SKM-1 (cell line): ENCODE data around the gene RASL11A.
"Not testable (repeated sequence)": the region's sequence is repeated elsewhere in the genome, so short reads cannot be mapped to it uniquely, and the experiment has no call there.

ENCODE experiments used
- DNase-seq: peaks from one replicate; lab custom pipeline; 2025; ENCODE audit not compliant: unreplicated experiment; lab: John Stamatoyannopoulos, UW

The RASL11A gene, protein sequence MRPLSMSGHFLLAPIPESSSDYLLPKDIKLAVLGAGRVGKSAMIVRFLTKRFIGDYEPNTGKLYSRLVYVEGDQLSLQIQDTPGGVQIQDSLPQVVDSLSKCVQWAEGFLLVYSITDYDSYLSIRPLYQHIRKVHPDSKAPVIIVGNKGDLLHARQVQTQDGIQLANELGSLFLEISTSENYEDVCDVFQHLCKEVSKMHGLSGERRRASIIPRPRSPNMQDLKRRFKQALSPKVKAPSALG

DNA sequence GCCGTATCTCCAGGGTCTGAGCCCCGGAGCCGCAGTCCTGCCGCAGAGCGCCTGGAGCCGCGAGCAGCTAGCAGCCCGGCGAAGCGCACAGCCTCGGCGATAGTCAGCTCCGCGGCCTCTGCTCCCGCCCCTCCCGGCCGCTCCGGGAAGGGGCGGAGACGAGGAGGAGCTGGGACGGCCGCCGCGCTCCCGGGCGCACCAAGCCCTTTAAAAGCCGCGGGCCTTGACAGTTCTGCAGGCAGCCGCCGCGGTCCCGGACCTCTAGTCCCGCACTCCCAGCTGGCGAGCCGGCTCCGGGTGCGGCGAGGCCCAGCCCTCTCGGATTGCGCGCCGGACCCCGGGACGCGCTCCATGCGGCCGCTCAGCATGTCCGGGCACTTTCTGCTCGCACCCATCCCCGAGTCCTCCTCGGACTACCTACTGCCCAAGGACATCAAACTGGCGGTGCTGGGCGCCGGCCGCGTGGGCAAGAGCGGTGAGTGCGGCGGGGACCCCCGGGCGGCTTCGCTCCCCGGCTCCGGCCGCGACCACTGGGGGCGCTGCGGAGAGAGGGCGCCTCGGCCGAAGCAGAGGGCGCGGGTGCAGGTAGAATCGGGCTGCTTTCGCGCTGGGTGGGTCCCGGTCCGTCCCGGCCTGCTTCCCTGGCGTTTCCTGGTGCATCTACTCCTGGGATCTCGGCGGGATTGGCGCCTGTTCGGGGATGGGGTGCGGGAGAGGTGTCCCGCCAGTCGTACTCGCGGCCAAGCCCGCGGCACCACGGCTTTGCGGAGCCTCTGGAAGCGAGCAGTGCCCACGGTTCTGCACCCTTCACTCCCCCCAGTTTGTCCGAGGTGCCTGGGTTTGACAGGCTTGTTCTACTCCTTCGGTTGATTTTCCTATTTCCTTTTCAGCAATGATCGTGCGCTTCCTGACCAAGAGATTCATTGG is at the start of gene RASL11A:
Gene RASL11A, plus strand, starts transcription at position 237 of the 927 bp plus-strand sequence. Its CDS starts 115 bp downstream, at position 352.
- DNase-seq = no peak

DNA sequence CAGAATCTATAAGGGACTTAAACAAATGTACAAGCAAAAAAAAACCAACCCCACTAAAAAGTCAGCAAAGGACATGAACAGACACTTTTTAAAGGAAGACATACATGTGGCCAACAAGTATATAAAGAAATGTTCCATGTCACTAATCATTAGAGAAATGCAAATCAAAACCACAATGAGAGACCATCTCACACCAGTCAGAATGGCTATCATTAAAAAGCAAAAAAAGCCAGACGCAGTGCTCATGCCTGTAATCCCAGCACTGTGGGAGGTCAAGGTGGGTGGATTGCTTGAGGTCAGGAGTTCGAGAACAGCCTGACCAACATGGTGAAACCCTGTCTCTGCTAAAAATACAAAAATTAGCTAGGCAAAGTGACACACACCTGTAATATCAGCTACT is 48.5 kb upstream of the RASL11A start:
- not testable (repeated sequence) for DNase-seq

DNA sequence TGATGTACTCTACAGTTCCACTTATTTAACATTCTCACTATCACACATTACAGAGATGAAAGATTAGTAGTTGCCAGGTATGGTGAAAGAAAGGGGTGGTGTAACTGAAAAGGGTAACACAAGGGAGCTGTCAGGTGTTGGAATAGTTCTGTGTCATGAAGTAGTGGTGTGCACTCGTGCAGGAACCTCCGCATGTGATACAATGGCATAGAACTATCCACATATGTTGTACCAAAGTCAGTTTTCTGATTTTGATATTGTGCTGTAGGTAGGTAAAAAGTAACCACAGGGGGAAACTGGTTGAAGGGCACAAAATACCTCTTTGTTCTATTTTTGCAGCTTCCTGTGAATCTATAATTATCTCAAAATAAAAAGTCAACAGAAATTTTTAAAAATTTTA is 43.6 kb upstream of the RASL11A start:
- DNase-seq = no peak

DNA sequence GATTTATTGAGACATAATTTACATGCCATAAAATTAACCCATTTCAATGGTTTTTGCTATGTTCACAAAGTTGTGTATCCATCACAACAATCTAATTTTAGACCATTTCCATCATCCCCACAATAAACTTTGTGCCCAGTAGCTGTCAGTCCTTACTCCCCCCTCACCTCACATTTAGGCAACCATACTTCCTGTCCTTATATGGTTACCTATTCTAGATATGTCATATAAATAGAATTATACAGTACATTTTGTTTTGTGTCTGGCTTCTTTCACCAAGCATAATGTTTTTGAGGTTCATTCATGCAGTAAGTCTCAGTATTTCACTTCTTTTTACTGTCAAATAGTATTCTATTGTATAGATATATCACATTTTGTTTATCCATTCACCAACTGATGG is 42.5 kb upstream of the RASL11A start:
- no peak for DNase-seq

DNA sequence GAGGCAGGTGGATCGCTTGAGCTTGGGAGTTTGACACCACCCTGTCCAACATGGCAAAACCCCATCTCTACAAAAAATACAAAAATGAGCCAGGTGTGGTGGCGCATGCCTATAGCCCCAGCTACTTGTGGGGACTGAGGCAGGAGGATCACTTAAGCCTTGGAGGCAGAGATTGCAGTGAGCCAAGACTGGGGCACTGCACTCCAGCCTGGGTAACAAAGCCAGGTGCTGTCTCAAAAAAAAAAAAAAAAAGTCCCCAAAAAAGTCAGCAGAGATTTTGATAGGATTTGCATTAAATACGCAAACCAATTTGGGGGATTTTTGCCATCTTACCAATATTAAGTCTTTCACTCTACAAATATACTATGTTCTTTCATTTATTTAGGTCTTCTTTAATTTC is 41.0 kb upstream of the RASL11A start:
- no peak for DNase-seq

DNA sequence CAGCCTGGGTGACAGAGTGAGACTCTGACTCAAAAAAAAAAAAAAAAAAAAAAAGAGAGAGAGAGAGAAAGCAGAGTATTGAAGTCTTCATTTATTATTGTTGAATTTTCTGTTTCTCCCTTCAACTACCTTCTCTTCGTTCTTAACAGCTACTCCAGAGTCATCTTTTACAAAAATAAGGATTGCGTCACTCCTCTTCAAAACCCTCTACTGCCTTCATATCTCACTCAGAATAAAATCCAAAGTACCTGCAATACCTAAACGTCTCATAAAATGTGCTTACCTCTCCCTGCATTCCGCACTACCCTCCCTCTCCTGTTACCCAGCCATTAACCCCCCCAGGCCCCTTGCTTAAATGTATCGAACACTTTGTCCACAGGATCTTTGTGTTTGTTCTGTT is 36.7 kb upstream of the RASL11A start:
- DNase-seq = no peak

DNA sequence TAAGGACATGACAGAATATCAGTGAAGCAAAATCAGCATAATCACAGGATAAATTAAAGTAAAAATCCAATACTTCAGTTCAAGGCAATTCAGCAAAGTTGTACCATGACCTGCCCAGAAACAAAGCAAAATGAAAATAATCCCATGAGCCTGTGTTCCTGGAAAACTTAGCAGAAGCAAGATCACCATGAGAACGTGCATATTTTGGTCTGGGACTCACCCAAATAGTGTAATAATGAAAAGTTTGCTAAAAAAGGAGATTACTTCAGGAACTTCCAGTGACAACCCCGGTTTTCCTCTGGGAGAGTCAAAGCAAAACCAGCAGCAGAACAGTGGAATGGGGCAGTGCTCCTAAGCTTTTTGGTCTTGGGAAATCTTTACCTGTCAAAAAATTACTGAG is 34.2 kb upstream of the RASL11A start:
- DNase-seq = no peak

DNA sequence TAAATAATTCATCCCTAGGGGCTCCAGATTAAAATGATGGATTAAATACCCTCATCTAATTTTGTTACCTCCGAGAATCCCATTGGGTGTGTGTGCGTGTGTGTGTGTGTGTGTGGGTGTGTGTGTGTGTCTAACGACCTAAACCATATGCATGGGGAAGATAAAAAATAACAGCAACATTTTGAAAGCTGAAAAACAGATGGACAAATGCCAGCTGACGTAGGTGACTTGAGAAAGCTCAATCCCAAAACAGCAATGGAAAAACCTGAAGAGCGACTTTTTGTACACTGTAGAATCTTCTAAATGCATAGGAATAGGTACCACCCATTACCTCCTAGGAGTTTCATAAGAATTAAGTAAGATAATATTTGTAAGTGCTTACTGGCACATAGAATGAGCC is 27.9 kb upstream of the RASL11A start:
- no peak for DNase-seq

DNA sequence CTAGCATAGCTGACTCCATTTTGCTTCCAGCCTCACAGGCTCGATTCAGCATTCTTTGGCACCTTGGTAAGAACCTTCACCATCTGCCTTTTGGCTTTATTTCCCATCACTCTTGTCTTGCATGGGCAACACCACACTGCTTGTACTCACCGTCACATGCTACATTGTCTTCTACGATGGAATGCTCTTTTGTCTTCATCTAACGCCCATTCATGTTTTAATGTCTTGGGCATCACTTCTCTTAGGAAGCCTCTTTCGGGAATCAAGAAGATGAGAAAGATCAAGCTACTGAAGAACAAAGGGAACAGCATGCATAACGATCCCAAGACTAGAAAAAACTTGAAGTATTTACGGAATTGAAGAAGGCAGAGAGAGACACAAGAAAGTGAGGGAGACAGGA is 25.0 kb upstream of the RASL11A start:
- no peak for DNase-seq

DNA sequence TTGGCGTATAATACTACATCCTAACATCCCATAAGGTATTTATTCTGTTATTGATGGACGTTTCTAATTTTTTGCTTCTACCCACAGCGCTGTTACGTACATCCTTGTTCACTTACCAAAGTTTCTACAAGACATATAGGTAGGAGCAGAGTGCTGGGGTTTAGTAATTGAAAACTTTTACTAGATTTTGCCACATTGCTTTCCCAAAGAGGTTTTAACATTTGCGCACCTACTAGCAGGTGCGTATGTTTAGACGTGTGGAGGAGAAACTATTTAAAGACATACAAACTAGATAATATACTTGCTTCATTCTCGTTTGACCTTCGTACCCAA is 19.8 kb upstream of the RASL11A start:
- no peak for DNase-seq

DNA sequence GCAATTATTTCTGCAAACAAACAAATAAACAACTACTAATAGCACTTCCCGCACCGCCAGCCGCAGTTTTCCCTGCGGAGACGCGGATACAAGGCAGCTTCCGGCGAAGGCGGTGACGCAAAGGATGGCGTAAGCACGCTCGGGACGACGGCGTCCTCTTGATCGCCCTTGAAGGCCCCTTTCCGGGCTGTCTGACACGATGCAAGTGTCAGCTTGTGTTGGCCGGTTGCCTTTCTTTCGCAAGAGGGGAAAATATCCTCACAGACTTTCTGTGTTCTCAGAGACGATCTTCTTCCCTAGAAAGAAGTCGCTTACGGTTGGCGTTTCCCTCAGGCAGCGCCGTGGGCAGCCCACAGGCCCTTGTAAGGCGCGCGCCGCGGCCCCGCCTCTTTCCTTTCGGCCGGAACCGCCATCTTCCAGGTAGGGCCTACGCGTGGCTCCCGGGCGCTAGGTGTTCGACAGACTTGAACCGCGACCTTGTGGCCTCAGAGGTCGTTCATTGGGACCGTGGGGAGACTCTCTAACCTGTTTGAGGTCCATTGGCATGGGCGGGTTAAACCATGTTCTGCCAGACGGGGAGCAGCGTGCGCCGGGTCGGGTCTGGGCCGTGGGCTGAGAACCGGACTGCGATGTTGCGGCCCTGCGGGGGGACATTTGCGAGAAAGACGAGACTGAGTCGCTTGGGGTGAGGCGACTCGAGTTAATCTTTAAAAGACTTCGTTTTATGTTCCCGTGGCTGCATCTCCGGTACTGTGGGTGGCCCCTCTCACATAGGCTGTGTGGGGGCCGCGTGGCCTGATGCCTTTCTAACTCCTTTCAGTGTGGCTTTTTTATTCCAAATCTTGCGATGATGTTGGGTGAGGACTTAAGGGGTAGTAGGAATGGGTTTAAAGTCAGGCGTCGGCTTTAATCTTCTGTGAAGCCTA is 19.2 kb upstream of the RASL11A start, which contains the start of gene RPL21:
Gene RPL21, plus strand, starts transcription at position 393 of the 926 bp plus-strand sequence. CDS start 2,219 bp downstream, outside the sequence.
- DNase-seq = peak; percentile 84

DNA sequence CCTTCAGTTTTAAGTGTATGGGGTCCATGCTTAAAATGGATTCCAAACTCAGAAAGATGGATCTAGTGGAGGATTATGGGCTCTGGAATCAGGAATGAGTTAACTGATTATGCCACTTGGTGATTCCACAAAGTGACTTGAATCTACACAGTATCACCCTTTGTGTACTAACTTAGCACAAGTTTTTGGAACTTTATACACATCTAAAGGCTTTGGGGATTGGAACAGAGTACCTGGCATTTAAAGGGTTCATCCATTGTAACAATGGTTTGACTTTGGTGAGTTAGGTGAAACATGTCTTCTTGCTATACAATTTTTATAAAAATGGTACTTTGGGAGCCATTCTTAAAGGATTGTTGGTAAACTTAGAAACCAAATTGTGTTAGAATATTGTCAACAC is 18.2 kb upstream of the RASL11A start:
- DNase-seq = no peak

DNA sequence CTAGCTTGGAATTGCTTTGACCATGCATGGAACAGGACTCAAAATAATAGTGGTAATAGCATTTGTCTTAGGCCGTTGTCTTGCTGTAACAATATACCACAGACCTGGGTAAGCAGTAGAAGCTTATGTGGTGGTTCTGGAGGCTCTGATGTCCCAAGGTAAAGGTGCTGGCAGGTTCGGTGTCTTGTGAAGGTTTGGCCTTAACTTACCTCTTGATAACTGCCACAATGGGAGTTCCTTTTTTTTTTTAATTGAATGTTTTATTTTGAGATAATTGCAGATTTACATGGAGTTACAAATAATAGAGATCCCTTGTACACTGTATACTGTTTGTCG is 13.4 kb upstream of the RASL11A start:
- DNase-seq = no peak

DNA sequence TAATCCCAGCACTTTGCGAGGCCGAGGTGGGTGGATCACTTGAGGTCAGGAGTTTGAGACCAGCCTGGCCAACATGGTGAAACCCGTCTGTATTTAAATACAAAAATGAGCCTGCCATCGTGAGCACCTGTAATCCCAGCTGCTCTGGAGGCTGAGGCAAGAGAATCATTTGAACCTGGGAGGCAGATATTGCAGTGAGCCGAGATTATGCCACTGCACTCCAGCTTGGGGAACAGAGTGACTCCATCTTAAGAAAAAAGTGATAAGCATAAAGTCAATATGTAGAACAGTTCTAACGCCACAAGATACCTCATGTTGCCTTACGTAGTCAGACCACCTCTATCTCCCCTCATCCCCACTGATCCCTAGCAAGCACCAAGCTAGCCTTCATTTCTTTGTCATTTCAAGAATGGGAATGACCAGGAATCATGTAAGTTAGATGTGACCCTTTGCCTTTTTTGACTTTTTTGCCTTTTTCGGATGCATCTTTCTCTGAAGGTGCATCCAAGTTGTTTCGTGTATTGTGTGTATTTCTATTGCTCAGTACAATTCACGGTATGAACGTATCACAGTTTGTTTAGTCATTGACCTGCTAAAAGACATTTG is 12.9 kb upstream of the RASL11A start:
- no peak for DNase-seq

DNA sequence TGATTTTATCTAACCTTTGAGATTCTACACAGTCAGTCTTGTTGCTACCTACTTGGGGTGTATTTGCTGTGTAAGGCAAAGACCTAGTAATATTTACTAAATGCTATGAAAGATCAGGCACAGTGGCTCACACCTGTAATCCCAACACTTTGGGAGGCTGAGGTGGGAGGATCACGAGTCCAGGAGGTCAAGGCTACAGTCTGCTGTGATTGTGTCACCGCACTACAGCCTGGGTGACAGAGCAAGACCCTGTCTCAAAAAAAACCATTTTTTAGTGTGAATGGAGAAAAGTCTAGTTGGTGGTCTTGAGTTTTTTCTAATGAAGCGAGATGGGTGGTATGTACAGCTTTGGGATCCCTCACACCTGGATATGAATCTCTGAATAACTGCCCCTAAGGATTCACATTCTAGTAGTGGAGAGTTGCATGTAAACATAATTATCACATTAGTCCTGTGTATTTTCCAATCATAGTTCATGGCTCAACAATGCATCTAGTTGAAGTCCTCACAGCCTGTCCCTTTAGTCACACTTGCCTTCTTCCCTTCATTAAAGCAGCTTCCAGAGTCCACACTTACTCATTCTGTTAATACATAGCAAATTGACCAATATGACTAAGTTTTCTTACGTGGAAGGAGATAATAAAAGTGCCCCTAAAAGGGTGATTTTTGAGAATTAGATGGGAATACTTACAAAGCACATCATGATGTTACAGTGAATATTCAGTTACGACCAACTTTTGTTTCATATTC is 11.8 kb upstream of the RASL11A start:
- no peak for DNase-seq

DNA sequence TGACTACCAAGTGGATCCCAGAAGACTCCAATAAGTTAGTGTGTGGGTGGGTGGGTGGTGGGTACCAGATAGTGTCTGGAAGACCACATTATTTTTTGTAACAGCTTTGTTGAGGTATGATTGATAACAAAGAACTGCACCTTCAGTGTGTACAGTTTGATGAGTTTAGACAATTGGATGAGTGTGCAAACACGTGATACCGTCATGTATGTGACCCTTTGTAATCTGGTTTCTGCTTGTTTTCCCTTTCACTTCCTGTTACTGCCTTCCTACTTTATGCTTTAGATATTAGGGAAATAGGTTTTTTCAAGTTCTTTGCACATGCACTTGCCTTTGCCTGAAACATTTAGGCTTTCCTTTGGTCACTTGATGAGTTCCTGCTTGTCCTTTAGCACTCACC is 10.8 kb upstream of the RASL11A start:
- DNase-seq = no peak

DNA sequence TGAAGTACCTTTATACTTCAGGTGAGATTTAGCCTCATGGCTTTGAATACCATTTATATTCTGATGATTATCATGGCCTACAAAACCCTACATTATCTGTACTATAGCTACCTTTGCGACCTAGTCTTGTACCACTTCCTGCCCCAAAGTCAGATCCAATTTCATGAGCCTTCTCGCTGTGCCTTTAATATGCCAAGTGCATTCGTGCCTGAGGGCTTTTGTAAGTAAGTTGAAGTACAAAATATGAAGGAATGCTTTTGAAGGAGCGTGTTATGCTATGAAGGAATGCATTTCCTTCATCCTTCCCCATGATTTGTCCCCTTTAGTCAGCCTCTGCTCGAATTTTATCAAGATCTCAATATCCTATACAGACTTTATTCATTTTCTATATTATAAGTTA is 9.2 kb upstream of the RASL11A start:
- no peak for DNase-seq

DNA sequence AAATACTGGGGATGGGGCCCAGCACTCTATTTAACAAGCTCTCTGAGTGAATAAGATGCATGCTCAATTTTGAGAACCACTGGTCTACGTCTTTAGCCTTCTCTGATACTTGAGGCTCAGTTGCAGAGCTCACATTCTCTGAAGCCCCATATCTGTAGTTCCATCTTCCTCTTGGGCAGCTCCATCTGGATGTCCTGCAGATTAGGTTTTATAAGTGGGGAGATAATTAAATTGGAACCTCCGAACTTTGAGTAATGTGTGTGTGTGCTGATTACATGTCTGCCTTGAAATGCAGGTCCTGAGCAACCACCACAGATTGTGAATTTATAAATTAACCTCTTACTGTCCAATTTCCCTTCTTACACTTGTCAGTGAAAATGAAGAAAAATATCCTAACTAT is 7.2 kb upstream of the RASL11A start:
- no peak for DNase-seq

DNA sequence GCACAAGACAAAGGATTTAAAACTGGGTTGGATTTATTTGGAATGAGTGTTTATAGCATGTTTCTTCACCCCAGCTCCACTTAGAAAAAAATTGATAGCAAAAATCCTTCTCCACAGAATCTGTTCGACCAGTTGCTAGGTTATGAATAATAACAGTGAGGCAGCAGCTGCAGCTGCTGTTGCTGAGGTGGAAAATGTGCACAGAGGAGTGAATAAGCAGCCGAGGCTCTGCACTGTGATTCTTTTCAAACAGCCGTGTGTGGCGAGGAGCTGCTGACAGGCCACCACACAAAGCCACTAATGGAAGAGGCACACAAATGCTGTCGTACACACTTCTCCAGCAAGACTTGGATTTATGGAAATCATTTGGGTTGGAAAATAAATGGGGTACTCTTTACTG is 6.4 kb upstream of the RASL11A start:
- no peak for DNase-seq

DNA sequence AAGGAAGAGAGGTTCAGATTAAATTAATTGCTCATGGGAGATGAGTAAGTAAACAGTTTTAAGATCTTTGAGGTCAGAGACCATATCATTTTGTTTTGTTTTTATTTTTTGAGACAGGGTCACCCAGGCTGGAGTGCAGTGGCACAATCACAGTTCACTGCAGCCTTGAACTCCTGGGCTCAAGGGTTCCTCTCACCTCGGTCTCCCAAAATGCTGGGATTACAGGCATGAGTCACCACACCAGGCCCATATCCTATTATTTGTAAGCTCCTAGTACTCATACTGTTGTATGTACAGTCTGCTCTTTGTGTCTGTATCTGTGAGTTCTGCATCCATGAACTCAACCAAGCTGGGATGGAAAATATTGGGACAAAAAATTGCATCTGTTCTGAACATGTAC is 6.0 kb upstream of the RASL11A start:
- no peak for DNase-seq
